ENCODE measurements around the gene RTN4RL2.

Gene RTN4RL2

DNA sequence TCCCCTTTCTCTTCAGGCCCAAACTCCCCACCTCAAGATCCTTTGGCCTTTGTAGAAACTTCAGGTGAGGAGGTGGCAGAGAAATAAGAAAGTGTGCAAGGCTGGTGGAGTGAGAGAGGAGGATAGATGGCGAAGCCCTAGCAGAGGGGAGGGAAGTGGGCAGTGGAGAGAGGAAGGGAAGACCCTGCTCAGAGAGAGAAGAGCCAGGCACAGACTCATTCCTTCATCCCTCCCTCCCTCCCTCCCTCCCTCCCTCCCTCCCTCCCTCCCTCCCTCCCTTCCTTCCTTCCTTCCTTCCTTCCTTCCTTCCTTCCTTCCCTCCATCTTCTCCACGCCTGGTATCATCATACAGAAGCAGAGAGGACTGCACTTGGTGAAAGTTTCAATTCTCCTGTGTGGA lies 21.0 kb downstream of the RTN4RL2 start:
- no peak for TF ChIP-seq CTCF (conservative IDR thresholded peaks at IDR 0.05; ENCODE audit: low read depth, low read length)
- H3K4me3 ChIP-seq (ENCODE audit: low read depth, low read length) = no peak overlapping the region
- no peak for DNase-seq (ENCODE audit: low read depth)

DNA sequence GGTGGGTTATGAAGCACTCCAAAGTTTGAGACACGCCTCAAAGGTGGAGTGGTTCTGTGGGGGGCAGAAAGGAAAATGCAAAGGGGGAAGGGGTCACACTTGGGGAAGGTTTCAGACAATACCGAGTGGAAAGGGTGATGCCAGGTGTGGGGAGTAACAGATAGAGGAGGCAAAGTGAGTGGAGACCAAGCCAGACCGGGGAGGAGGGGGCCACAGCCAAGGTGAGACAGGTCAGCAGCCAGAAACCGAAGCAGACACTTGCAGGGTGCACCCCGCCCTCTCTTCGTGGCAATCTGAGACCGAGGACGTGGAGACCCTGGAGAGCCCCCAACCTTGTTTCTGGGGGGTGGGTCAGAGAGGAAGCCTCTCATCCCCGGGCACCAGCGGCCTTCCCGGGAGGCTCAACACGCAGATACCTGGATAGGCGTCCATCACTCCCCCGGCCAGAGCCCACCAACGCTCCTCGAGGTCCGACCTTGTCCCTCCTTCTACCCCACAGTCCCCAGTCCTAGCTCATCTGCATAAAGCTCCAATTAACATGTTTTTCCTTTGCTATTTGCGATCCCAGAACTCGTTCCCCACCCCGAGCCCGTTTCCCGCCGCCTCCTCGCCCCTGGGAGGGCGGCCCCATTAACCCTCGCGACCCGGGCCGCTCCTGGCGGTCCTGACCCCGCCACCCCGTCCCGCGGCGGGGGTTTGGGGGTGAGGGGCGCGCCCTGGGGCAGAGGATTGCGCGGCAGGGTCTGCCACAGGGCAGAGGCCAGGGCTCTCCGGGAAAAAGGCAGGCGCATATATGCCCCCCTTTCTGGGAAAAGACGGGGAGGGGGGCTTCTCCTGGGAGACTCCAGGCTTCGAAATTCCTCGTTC lies 21.8 kb downstream of the RTN4RL2 start:
- H3K4me3 ChIP-seq (ENCODE audit: low read depth, low read length) = no peak overlapping the region
- no peak for DNase-seq (ENCODE audit: low read depth)
- TF ChIP-seq CTCF (conservative IDR thresholded peaks at IDR 0.05; ENCODE audit: low read depth, low read length) = no peak

GRCh38 chr11:57482782-57483561 lies 22.6 kb downstream of the RTN4RL2 start:
- peak; percentile 59 for TF ChIP-seq CTCF (conservative IDR thresholded peaks at IDR 0.05; ENCODE audit: low read depth, low read length)
- DNase-seq (ENCODE audit: low read depth) = peak; percentile 36
- peak overlapping the region; percentile 47 for H3K4me3 ChIP-seq (ENCODE audit: low read depth, low read length)

DNA sequence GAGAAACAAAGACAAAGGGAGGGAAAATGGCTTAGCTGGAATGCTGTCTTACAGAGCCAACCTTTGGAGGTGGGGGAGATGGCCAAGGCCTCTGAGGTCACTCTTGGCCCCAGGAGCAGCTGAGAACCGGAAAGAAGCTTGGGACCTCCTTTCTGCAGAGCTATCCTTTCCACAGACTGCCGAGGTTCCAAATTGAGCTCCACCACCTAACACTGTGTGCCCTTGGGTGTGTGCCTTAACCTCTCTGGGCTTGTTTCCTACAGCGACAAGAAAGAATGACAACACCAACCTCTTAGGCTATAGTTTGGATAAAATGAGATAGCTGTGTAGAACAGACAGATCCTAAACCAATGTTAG lies 23.2 kb downstream of the RTN4RL2 start:
- no peak for TF ChIP-seq CTCF (conservative IDR thresholded peaks at IDR 0.05; ENCODE audit: low read depth, low read length)
- no peak overlapping the region for H3K4me3 ChIP-seq (ENCODE audit: low read depth, low read length)
- DNase-seq (ENCODE audit: low read depth) = no peak

GRCh38 chr11:57484141-57484710 lies 23.9 kb downstream of the RTN4RL2 start:
- H3K4me3 ChIP-seq (ENCODE audit: low read depth, low read length) = no peak overlapping the region
- DNase-seq (ENCODE audit: low read depth) = no peak
- no peak for TF ChIP-seq CTCF (conservative IDR thresholded peaks at IDR 0.05; ENCODE audit: low read depth, low read length)

DNA sequence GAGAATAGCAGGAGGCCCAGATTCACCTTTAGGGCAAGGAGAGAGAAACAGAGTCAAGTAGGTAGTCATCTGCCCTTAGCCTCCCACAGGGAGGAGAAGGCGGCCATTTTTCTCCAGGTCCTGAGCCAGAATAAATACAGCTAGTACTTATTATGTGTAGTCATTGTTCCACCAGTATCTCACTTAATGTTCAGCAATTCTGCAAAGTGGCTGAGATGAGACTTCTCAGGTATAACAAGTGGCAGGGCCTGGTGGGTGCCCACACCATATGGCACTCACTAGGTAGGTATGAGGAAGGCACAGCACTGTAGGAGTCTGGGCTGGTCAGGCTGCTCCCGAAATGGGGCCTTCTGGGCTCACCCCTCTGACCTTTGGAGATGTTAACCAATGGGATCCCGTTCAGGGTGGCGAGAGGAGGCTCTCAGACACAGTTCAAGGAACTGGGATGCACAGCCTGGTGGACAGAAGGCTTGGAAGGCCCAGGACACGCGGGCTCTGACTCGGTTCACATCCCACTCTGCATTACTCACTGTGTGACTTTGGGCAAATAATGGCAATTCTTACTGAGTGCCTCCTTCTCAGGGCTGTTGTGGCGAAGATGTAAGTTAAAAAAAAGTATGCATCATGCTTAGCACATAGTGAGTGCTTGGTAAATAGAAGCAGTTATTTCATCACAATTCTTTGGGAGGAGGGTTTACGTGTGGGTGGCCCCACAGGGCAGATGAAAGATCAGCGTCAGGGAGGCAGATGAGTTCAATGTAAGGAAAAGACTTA lies 25.1 kb downstream of the RTN4RL2 start:
- no peak for TF ChIP-seq CTCF (conservative IDR thresholded peaks at IDR 0.05; ENCODE audit: low read depth, low read length)
- peak; percentile 19 for DNase-seq (ENCODE audit: low read depth)
- H3K4me3 ChIP-seq (ENCODE audit: low read depth, low read length) = no peak overlapping the region
